Neuronal stem cell (in vitro differentiated cells): Measurements from ENCODE around the gene NEUROD2.
A peak's percentile ranks its signal among the peaks of the same experiment; 100 is the strongest.

Experiments
- DNase-seq: peaks from one replicate; pipeline ENCODE4 v3.0.0-alpha.2; 2013; ENCODE audit warnings: low spot score
- H2AFZ ChIP-seq: one replicate; pipeline ENCODE4 v1.6.1; 2013; ENCODE audit warnings: mild to moderate bottlenecking, low read length, inconsistent platforms
- H2AK5ac ChIP-seq: 2 replicates; pipeline ENCODE4 v1.6.1; 2013; ENCODE audit warnings: low read depth, mild to moderate bottlenecking, inconsistent platforms, low read length, moderate library complexity, mixed read lengths
- H2BK120ac ChIP-seq: 2 replicates; pipeline ENCODE4 v1.6.1; 2013; ENCODE audit warnings: low read depth, mild to moderate bottlenecking, inconsistent platforms, low read length, moderate library complexity, mixed read lengths
- H2BK12ac ChIP-seq: one replicate; pipeline ENCODE4 v1.6.1; 2013; ENCODE audit warnings: low read length, inconsistent platforms
- H2BK15ac ChIP-seq: 2 replicates; pipeline ENCODE4 v1.6.1; 2013; ENCODE audit warnings: mild to moderate bottlenecking, low read length, inconsistent platforms, mixed read lengths
- H2BK5ac ChIP-seq: one replicate; pipeline ENCODE4 v1.6.1; 2013; ENCODE audit warnings: inconsistent platforms, mild to moderate bottlenecking, low read length, moderate library complexity
- H3K14ac ChIP-seq: one replicate; pipeline ENCODE4 v1.6.1; 2013; ENCODE audit warnings: low read length, inconsistent platforms
- H3K18ac ChIP-seq: 2 replicates; pipeline ENCODE4 v1.6.1; 2013; ENCODE audit warnings: low read length, inconsistent platforms
- H3K23ac ChIP-seq: 2 replicates; pipeline ENCODE4 v1.6.1; 2013; ENCODE audit warnings: low read depth, mild to moderate bottlenecking, mixed read lengths, low read length, inconsistent platforms; ENCODE audit not compliant: poor library complexity
- H3K27ac ChIP-seq: replicated peaks from 3 replicates; pipeline ENCODE4 v1.5.1; 2013; ENCODE audit warnings: low read length, inconsistent platforms
- H3K27me3 ChIP-seq, 3 experiments: 2 replicates each; pipeline ENCODE4 v1.6.1; 2013; ENCODE audit warnings: low read length in 3 of 3, mild to moderate bottlenecking in 2 of 3, inconsistent platforms in 1 of 3, low read depth in 1 of 3, mixed read lengths in 1 of 3, moderate library complexity in 1 of 3; ENCODE audit not compliant: control insufficient read depth in 3 of 3, insufficient read depth in 3 of 3
- H3K36me3 ChIP-seq, 2 donors: replicated peaks in 1 of 2; 2 replicates each; pipeline ENCODE4 v1.6.1; 2013; ENCODE audit warnings: low read length in 2 of 2; ENCODE audit not compliant: control insufficient read depth in 2 of 2, insufficient read depth in 2 of 2
- H3K4ac ChIP-seq: 2 replicates; pipeline ENCODE4 v1.6.1; 2013; ENCODE audit warnings: inconsistent platforms, mild to moderate bottlenecking, low read length, moderate library complexity
- H3K4me1 ChIP-seq, 2 donors: 1 replicate in 1 of 2; 2 replicates in 1 of 2; pipeline ENCODE4 v1.6.1; 2013; ENCODE audit warnings: low read length in 2 of 2, low read depth in 1 of 2; ENCODE audit not compliant: control insufficient read depth in 2 of 2, insufficient read depth in 1 of 2
- H3K4me2 ChIP-seq: one replicate; pipeline ENCODE4 v1.6.1; 2013; ENCODE audit warnings: mild to moderate bottlenecking, low read length, inconsistent platforms; ENCODE audit not compliant: insufficient read depth, poor library complexity, severe bottlenecking
- H3K4me3 ChIP-seq, 2 donors: 2 replicates each; pipeline ENCODE4 v1.5.1; 2013; ENCODE audit warnings: low read length in 2 of 2, mild to moderate bottlenecking in 2 of 2, inconsistent platforms in 1 of 2, moderate library complexity in 1 of 2
- H3K79me1 ChIP-seq: one replicate; pipeline ENCODE4 v1.6.1; 2013; ENCODE audit warnings: low read depth, mild to moderate bottlenecking, inconsistent platforms, low read length, moderate library complexity
- H3K9ac ChIP-seq: one replicate; pipeline ENCODE4 v1.6.1; 2013; ENCODE audit warnings: mild to moderate bottlenecking, low read depth, low read length, inconsistent platforms; ENCODE audit not compliant: poor library complexity
- H3K9me3 ChIP-seq, 2 donors: replicated peaks in 1 of 2; 2 replicates each; pipeline versions ENCODE3 to v1.6.1; 2013; ENCODE audit warnings: low read length in 2 of 2, mild to moderate bottlenecking in 2 of 2, inconsistent platforms in 1 of 2, low read depth in 1 of 2, mixed read lengths in 1 of 2, moderate library complexity in 1 of 2; ENCODE audit not compliant: control insufficient read depth in 2 of 2, insufficient read depth in 1 of 2
- H4K8ac ChIP-seq: one replicate; pipeline ENCODE4 v1.6.1; 2013; ENCODE audit warnings: low read depth, mild to moderate bottlenecking, inconsistent platforms, low read length, moderate library complexity
- H4K91ac ChIP-seq: one replicate; pipeline ENCODE4 v1.6.1; 2013; ENCODE audit warnings: low read length, low read depth, mild to moderate bottlenecking, inconsistent platforms; ENCODE audit not compliant: poor library complexity
- WGBS, 2 donors: extraction: QIAGEN DNeasy Blood & Tissue Kit; methylation state at CpG; one replicate each; pipeline ENCODE4 v1.1.7; 2013; ENCODE audit warnings: missing lambda C conversion rate in 2 of 2, mixed read lengths in 1 of 2; ENCODE audit not compliant: insufficient read length in 2 of 2, insufficient replicate concordance in 1 of 2; ENCODE audit errors: extremely low coverage in 2 of 2; 5-methylcytosine and 5-hydroxymethylcytosine counted together

The NEUROD2 gene

DNA sequence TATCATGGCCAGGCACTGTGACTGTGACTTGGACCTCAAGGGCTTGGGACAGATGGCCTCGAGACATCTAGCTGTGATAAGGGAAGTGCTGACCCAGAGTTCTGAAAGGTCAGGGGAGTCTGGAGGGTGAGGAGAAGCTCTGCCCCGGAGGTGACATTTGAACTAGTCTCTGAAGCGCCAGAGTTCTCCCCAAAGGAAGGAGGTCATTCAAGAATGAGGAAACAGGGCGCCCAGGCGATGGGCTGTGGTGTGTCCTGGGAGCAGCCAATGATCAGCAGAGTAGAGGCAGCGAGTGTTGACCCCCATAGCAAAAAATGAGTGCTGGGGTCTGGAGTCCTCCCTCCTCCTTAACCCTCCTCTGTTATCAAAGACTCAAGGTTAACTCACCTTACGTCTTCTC lies 34.2 kb upstream of the NEUROD2 start:
- no peak overlapping the region for H3K4me3 ChIP-seq
- no peaks in the 10 kb centered on the region for H3K27me3 ChIP-seq
- no peak overlapping the region for H2BK120ac ChIP-seq
- peaks cover 9 to 23% of the 10 kb centered on the region in 2 donors for H3K4me1 ChIP-seq
- H2AFZ ChIP-seq: no peak overlapping the region
- H3K14ac ChIP-seq: no peak overlapping the region
- H3K4me2 ChIP-seq: no peak overlapping the region
- no peaks in the 10 kb centered on the region for H3K9me3 ChIP-seq
- no peak overlapping the region for H2BK12ac ChIP-seq
- no peak for DNase-seq
- H3K4ac ChIP-seq: peak overlapping the region; percentile 13
- H3K27ac ChIP-seq: no peak overlapping the region
- no peak overlapping the region for H3K9ac ChIP-seq
- no peak overlapping the region for H3K18ac ChIP-seq
- H4K8ac ChIP-seq: no peak overlapping the region
- peaks cover 15% of the 10 kb centered on the region for H3K79me1 ChIP-seq
- H2BK5ac ChIP-seq: no peak overlapping the region
- no peak overlapping the region for H4K91ac ChIP-seq
- H3K23ac ChIP-seq: no peak overlapping the region
- WGBS, 2 donors: no CpG with 5 or more reads among the region's 7 CpGs
- no peak overlapping the region for H2BK15ac ChIP-seq
- no peak overlapping the region for H2AK5ac ChIP-seq
- H3K36me3 ChIP-seq: no peaks in the 10 kb centered on the region

DNA sequence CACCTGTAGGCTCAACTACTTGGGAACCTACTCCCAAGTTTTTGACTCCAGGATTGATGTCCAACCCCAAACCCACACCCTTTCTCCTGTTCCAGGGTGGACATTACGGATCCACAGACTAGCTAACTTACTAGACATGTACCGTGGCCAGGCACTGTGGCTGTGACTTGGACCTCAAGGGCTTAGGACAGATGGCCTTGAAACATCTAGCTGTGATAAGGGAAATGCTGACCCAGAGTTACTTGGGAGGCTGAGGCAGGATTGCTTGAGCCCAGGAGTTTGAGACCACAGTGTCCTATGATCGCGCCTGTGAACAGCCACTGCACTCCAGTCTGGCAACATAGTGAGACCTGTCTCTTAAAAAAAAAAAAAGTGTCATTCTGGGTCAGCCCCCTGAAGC lies 33.4 kb upstream of the NEUROD2 start:
- Histone ChIP-seq H2AFZ (no peak overlapping the region), H3K9me3 (no peaks in the 10 kb centered on the region), H3K18ac (no peak overlapping the region), H3K14ac (no peak overlapping the region), H2BK15ac (no peak overlapping the region), H3K4me3 (no peak overlapping the region), H2BK5ac (no peak overlapping the region), H2BK12ac (no peak overlapping the region), H2BK120ac (no peak overlapping the region), H3K4ac (no peak overlapping the region), H3K27ac (no peak overlapping the region), H3K23ac (no peak overlapping the region), H3K4me2 (no peak overlapping the region), H2AK5ac (no peak overlapping the region), H3K27me3 (no peaks in the 10 kb centered on the region), H4K8ac (no peak overlapping the region), H3K9ac (no peak overlapping the region), H3K4me1 (peaks cover 15 to 28% of the 10 kb centered on the region in 2 donors), H3K36me3 (no peaks in the 10 kb centered on the region), H4K91ac (no peak overlapping the region), H3K79me1 (peaks cover 15% of the 10 kb centered on the region)
- no CpG with 5 or more reads among the region's 4 CpGs for WGBS, 2 donors
- no peak for DNase-seq

DNA sequence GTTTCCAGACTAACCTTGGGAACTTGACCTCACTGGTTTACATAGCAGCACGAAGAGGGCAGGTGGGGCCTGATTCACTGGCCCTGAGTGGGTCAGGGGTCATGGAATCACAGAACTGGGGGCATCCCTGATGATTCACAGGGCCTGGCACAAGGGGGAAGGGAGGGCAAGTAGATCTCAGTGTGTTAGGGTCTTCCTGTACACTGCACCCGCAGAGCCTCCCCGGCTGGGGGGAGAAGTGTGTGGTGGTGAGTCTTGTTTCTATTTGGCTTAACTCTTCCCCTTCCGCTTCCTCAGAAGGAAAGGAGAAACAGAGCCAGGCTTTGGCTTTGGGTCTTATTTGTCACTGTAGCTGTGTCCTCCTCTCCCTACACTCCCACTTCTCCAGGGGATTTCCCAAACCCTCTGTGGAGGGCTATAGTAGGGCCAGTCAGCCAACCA lies 32.9 kb upstream of the NEUROD2 start:
- no peak overlapping the region for H3K14ac ChIP-seq
- no peak overlapping the region for H2BK12ac ChIP-seq
- H2BK5ac ChIP-seq: no peak overlapping the region

DNA sequence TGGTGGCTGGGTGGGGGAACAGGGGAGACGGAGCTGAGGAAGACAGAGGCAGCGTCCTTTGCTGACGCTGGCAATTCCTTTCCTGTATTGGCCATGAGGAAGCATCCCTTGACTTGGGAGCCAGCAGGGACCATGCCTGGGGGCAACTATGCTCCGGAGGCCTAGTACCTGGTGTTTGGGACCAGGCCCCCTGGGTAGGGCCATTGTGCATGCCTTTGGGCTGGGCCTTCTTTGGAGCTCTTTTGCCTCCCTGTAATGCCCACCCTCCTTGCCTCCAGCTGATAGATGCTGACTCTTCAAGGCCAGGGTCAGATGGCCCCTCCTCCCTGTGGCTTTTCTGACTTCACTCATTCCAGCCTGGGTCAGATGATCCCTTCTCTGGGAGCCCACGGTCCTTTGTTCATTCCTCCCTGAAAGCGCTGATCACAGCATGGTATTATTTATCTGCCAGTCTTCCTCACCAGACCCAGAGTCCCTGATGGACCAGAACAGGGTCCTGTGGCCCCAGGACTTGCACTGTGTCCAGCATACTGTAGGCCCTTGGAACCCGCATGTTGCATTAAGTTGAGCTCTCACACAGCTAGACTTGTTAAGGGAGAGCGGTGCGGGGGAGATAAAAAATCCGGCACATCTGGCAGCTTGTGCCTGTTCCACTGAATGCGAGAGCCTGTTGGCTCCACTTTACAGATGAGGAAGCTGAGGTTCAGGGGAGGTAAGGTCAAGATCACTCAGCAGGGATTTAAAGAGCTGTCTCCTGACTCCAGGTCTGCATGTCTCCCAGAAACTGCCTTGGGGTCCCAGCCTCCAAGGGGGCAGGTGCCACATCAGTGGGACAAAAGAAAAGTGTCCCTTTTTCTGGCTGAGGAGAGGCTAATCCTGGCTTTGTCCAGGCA lies 32.1 kb upstream of the NEUROD2 start:
- Histone ChIP-seq H3K4ac (no peak overlapping the region), H3K4me3 (no peak overlapping the region), H3K23ac (no peak overlapping the region), H2AK5ac (no peak overlapping the region), H2BK15ac (no peak overlapping the region), H3K9me3 (no peaks in the 10 kb centered on the region), H2BK12ac (no peak overlapping the region), H3K27ac (no peak overlapping the region), H3K27me3 (no peaks in the 10 kb centered on the region), H3K79me1 (peaks cover 13% of the 10 kb centered on the region), H4K91ac (no peak overlapping the region), H3K9ac (no peak overlapping the region), H3K4me2 (no peak overlapping the region), H3K14ac (no peak overlapping the region), H3K4me1 (peaks cover 12 to 25% of the 10 kb centered on the region in 2 donors), H2AFZ (no peak overlapping the region), H3K18ac (no peak overlapping the region), H4K8ac (no peak overlapping the region), H2BK120ac (no peak overlapping the region), H2BK5ac (peak overlapping the region; percentile 31), H3K36me3 (no peaks in the 10 kb centered on the region)
- no peak for DNase-seq
- no CpG with 5 or more reads among the region's 11 CpGs for WGBS, 2 donors

More for the DNA sequence above, 32.9 kb upstream of the NEUROD2 start:
- Histone ChIP-seq H3K4ac (no peak overlapping the region), H2AFZ (no peak overlapping the region), H3K18ac (no peak overlapping the region), H3K4me2 (no peak overlapping the region), H2AK5ac (no peak overlapping the region), H3K27me3 (no peaks in the 10 kb centered on the region), H3K4me1 (peaks cover 15 to 28% of the 10 kb centered on the region in 2 donors), H4K91ac (no peak overlapping the region), H2BK15ac (no peak overlapping the region), H4K8ac (no peak overlapping the region), H3K23ac (no peak overlapping the region), H3K27ac (no peak overlapping the region), H3K79me1 (peaks cover 15% of the 10 kb centered on the region), H3K4me3 (no peak overlapping the region), H3K36me3 (no peaks in the 10 kb centered on the region), H3K9ac (no peak overlapping the region), H2BK120ac (no peak overlapping the region), H3K9me3 (no peaks in the 10 kb centered on the region)
- DNase-seq: no peak
- WGBS, 2 donors: no CpG with 5 or more reads among the region's 4 CpGs
